Pancreas (tissue), 10 donors: Measurements from ENCODE around the gene ZFAND3. TPM values are rescaled to one million over a fixed set of nuclear protein-coding genes. Genes with fewer than 3 reads are reported as not detected.

Source experiments
- ATAC-seq, 4 donors: fragments of 200-7000 bp; cut with Tn5 transposase; one replicate each; pipeline versions ENCODE4 v1.8.0 to v1.9.1; 2020; ENCODE audit warnings: mild to moderate bottlenecking in 4 of 4, moderate library complexity in 4 of 4
- DNase-seq, 6 donors: peaks; one replicate each; pipeline ENCODE4 v3.0.0-alpha.2; 2020
- FAIRE-seq: peaks from 2 replicates; lab custom pipeline; 2012; peaks lifted over from hg19 to GRCh38; lab: Jason Lieb, UNC
- H3K27ac ChIP-seq, 4 donors: fragments of 200-600 bp; sonication (generic); 1 replicate in 3 of 4; 2 replicates in 1 of 4; pipeline versions ENCODE4 v1.5.0 to v1.8.0; 2020
- H3K27me3 ChIP-seq, 4 donors: fragments of 200-600 bp; one replicate each; pipeline ENCODE4 v1.8.0; 2021
- H3K36me3 ChIP-seq, 3 donors: fragments of 200-600 bp; sonication (generic) in 1 of 3; one replicate each; pipeline versions ENCODE4 v1.5.0 to v1.8.0; 2020 to 2021
- H3K4me1 ChIP-seq, 3 donors: fragments of 200-600 bp; one replicate each; pipeline ENCODE4 v1.8.0; 2021
- H3K4me3 ChIP-seq, 4 donors: fragments of 200-600 bp; sonication (generic) in 2 of 4; one replicate each; pipeline versions ENCODE4 v1.5.0 to v1.8.0; 2020 to 2021
- H3K9me3 ChIP-seq, 4 donors: fragments of 200-600 bp; one replicate each; pipeline ENCODE4 v1.8.0; 2021
- WGBS, 2 donors: extraction: QIAGEN DNeasy Blood & Tissue Kit; methylation state at CpG; one replicate each; pipeline ENCODE4 v1.1.7; 2013; 5-methylcytosine and 5-hydroxymethylcytosine counted together
- intact Hi-C, 3 donors: fragments of 100-400 bp; cut with DNase I; formaldehyde crosslinking; loops; one replicate each; pipeline versions ENCODE4 v1.11.1 to v1.14.2; 2022
- polyA plus RNA-seq, 2 donors: library from polyadenylated mRNA; stranded (reverse); fragments of 200-250 nt; gene quantifications; one replicate each; pipeline ENCODE4 v1.2.3, GENCODE V29; 2013
- total RNA-seq, 6 donors: library from RNA; stranded (reverse); fragmentation: NEBNext Ultra II Directional in 4 of 6; extraction: Animal tissue kit (Norgen Biotek cat#: 25700) in 4 of 6; gene quantifications; one replicate each; pipeline versions ENCODE4 v1.2.1 to v1.2.4, GENCODE V29; 2021 to 2023
- TF ChIP-seq, protein P1 (sequence below), 4 donors: fragments of 200-600 bp; sonication (generic) in 3 of 4; IDR thresholded peaks; one replicate each; pipeline versions ENCODE4 v1.5.0 to v1.8.0; 2021; ENCODE audit warnings: antibody characterized with exemption in 4 of 4
- donor health status: healthy with polysubstance abuse.
- donor health status: DM: no; HTN: no; CAD: no; lungs with moderate emphysema.
- donor health status: DM: no; HTN: no; CAD: no.
- donor health status: control.
- donor health status: control.
- donor health status: Bipolar disorder and iron deficiency.
- donor health status: DM: yes; HTN: yes; CAD: no.
- donor health status: DM: no; HTN: no; CAD: no.
- donor health status: DM: no; HTN: no; CAD: no.
- donor health status: DM: yes; HTN: yes; CAD: no.

The ZFAND3 gene
- total and polyA plus RNA-seq, 8 donors: 13.1 to 49.8 (median 31.8) TPM

DNA sequence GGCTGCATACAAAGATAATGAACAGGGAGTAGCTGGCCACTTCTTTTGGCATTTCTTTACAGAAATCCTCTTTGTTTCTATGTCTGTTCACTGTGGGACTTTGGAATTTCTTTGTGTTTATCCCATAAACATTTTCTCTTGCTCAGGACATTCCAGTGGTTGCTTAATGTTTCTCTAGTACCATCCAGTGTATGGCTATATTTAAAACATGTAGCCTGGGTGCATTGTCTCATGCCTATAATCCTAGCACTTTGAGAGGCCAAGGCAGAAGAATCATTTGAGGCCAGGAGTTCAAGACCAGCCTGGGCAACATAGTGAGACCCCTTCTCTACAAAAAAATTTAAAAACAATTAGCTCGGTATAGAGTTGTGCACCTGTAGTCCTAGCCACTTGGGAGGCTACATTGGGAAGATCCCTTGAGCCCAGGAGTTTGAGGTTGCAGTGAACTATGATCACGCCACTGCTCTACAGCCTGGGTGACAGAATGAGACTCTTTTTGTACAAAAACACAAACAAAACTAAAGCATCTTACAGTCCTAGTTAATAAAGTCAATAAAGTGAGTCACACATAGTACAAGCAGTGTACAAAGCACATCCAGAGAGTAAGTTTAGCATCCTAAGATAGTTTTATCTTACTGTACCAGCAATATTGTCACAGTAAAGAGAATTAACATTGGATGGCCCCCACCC, 63.3 kb downstream of the ZFAND3 start:
- FAIRE-seq (no peak), DNase-seq (no peak), ATAC-seq (no peak)
- intact Hi-C loops: no loop called here
- 97 to 98% methylated on average over 2 of the region's 2 CpGs for WGBS, 2 donors
- TF ChIP-seq, protein P1, sequence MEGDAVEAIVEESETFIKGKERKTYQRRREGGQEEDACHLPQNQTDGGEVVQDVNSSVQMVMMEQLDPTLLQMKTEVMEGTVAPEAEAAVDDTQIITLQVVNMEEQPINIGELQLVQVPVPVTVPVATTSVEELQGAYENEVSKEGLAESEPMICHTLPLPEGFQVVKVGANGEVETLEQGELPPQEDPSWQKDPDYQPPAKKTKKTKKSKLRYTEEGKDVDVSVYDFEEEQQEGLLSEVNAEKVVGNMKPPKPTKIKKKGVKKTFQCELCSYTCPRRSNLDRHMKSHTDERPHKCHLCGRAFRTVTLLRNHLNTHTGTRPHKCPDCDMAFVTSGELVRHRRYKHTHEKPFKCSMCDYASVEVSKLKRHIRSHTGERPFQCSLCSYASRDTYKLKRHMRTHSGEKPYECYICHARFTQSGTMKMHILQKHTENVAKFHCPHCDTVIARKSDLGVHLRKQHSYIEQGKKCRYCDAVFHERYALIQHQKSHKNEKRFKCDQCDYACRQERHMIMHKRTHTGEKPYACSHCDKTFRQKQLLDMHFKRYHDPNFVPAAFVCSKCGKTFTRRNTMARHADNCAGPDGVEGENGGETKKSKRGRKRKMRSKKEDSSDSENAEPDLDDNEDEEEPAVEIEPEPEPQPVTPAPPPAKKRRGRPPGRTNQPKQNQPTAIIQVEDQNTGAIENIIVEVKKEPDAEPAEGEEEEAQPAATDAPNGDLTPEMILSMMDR (IDR thresholded peaks at IDR 0.05): no peak
- H3K27me3 ChIP-seq: no peaks in the 10 kb centered on the region
- H3K4me1 ChIP-seq: peaks cover 0 to 10% (median 0%) of the 10 kb centered on the region in 3 donors
- no peaks in the 10 kb centered on the region for H3K9me3 ChIP-seq
- H3K36me3 ChIP-seq: no peaks in the 10 kb centered on the region
- no peak overlapping the region for H3K27ac ChIP-seq
- no peak overlapping the region for H3K4me3 ChIP-seq

DNA sequence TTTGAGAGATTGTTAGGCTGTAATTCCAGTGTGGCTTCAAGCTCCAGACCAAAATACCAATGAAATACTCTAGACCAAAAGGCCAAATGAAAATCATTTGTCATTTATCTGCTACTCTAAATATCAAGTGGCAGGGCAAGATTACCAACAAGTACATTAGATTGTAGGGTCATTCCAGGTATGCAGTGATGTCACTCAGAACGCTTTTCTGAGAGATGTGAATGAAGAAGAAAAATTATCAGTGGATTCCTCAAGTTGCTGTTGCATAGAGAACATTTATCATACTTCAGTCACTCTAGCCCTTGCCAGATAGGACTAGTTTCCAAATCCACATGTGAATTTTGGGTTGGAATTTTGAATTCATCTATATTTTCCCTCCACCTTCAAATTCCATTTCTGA, 65.0 kb downstream of the ZFAND3 start:
- H3K27ac ChIP-seq: no peak overlapping the region
- no peaks in the 10 kb centered on the region for H3K36me3 ChIP-seq
- intact Hi-C loops: no loop called here
- peaks cover 0 to 8% (median 0%) of the 10 kb centered on the region in 3 donors for H3K4me1 ChIP-seq
- H3K4me3 ChIP-seq: no peak overlapping the region
- DNase-seq: no peak
- 77 to 79% methylated on average over 1 of the region's 1 CpG for WGBS, 2 donors
- H3K9me3 ChIP-seq: no peaks in the 10 kb centered on the region
- no peak for FAIRE-seq
- no peaks in the 10 kb centered on the region for H3K27me3 ChIP-seq
- ATAC-seq: no peak
- TF ChIP-seq, protein P1 (IDR thresholded peaks at IDR 0.05): no peak

DNA sequence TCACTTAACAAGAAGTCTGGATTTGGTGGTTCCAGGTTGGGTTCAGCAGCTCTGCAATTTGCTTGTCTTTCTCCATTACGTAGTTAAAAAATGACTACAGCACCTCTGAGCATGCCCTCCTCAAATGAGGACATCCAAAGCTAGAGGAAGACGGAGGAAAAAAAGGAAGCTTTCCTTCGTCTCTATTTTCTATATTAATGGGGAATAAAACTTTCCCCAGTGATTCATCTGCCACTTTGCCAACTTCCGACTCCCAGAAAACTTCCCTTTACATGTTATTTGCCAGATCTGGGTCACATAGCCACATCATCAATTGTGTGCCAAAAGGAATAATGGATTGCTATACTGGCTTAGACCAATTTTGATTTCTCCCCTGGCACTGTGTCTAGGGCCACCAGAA, 69.5 kb downstream of the ZFAND3 start:
- FAIRE-seq (no peak), ATAC-seq (peak in 3 of 4 donors; percentile 17 to 41 (median 26)), DNase-seq (no peak)
- H3K4me1 ChIP-seq: peaks cover 0 to 8% (median 6%) of the 10 kb centered on the region in 3 donors
- TF ChIP-seq, protein P1 (IDR thresholded peaks at IDR 0.05): no peak
- no peaks in the 10 kb centered on the region for H3K36me3 ChIP-seq
- 65 to 73% methylated on average over 4 of the region's 4 CpGs for WGBS, 2 donors
- H3K27ac ChIP-seq: no peak overlapping the region
- H3K9me3 ChIP-seq: no peaks in the 10 kb centered on the region
- no peaks in the 10 kb centered on the region for H3K27me3 ChIP-seq
- intact Hi-C loops: no loop called here
- H3K4me3 ChIP-seq: no peak overlapping the region

GRCh38 chr6:37889486-37889885, 70.0 kb downstream of the ZFAND3 start:
- peak in 2 of 4 donors; percentile 32 to 37 for ATAC-seq
- no peak for DNase-seq
- H3K36me3 ChIP-seq: no peaks in the 10 kb centered on the region
- H3K4me3 ChIP-seq: no peak overlapping the region
- H3K27ac ChIP-seq: no peak overlapping the region
- no peaks in the 10 kb centered on the region for H3K27me3 ChIP-seq
- intact Hi-C loops: no loop called here
- H3K4me1 ChIP-seq: peaks cover 0 to 8% (median 6%) of the 10 kb centered on the region in 3 donors
- no peaks in the 10 kb centered on the region for H3K9me3 ChIP-seq
- TF ChIP-seq, protein P1 (IDR thresholded peaks at IDR 0.05): no peak
- FAIRE-seq: no peak

DNA sequence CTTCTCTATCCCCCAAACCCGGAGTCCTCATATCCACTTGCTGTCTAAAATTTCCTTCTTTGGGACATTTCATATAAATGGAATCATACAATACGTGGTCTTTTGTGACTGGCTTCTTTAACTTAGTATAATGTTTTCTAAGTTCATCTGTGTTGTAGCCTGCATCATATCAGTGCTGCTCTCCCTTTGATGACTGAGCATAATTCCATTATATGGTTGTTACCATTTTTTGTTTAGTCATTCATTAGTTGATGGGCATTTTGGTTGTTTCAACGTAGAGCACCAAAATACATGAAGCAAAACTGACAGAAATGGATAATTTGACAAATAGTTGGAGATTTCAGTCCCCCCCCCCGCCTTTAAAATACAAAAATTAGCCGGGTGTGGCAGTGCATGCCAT, 71.5 kb downstream of the ZFAND3 start:
- no peak for FAIRE-seq
- H3K27me3 ChIP-seq: no peaks in the 10 kb centered on the region
- DNase-seq: no peak
- no peak overlapping the region for H3K4me3 ChIP-seq
- 80 to 98% methylated on average over 5 of the region's 5 CpGs for WGBS, 2 donors
- H3K4me1 ChIP-seq: peaks cover 0 to 8% (median 6%) of the 10 kb centered on the region in 3 donors
- no peaks in the 10 kb centered on the region for H3K9me3 ChIP-seq
- H3K36me3 ChIP-seq: no peaks in the 10 kb centered on the region
- intact Hi-C loops: no loop called here
- no peak overlapping the region for H3K27ac ChIP-seq
- TF ChIP-seq, protein P1 (IDR thresholded peaks at IDR 0.05): no peak
- no peak for ATAC-seq
